GM10266 (cell line): ENCODE results near the gene CDH12.

Experiments used
- DNase-seq: peaks from one replicate; pipeline ENCODE4 v3.0.0; 2012; ENCODE audit errors: extremely low spot score
- CTCF ChIP-seq: IDR thresholded peaks from 2 replicates; pipeline ENCODE4 v1.5.1; 2012; ENCODE audit warnings: mild to moderate bottlenecking, low read depth; ENCODE audit not compliant: control insufficient read depth, insufficient read depth; ENCODE audit errors: missing control alignments

The CDH12 gene

GRCh38 chr5:21791304-21791703 is 1061.8 kb downstream of the CDH12 start:
- DNase-seq, result no peak
- TF ChIP-seq CTCF, result no peak

- no peak for TF ChIP-seq CTCF
- DNase-seq, result no peak
Observed at GRCh38 chr5:21784487-21784886, 1068.7 kb downstream of the CDH12 start.

- no peak for TF ChIP-seq CTCF
- DNase-seq, result no peak
Observed at GRCh38 chr5:21783074-21783679, 1070.0 kb downstream of the CDH12 start.

GRCh38 chr5:21776466-21776865 is 1076.7 kb downstream of the CDH12 start:
- no peak for DNase-seq
- no peak for TF ChIP-seq CTCF

- TF ChIP-seq CTCF, result no peak
- no peak for DNase-seq
Observed at GRCh38 chr5:21774801-21775200, 1078.3 kb downstream of the CDH12 start.

GRCh38 chr5:21774281-21774680 is 1078.9 kb downstream of the CDH12 start:
- TF ChIP-seq CTCF, result no peak
- no peak for DNase-seq

- no peak for DNase-seq
- no peak for TF ChIP-seq CTCF
Observed at GRCh38 chr5:21773456-21773855, 1079.7 kb downstream of the CDH12 start.
